Activated CD4-positive, alpha-beta T cell treated with anti-CD3 and anti-CD28 coated beads for 48 hours (primary cell): Measurements from ENCODE around the gene CSMD2.

Experiments used
- DNase-seq: peaks from one replicate; pipeline ENCODE4 v3.0.0-alpha.2; 2020

CSMD2 gene

GRCh38 chr1:33792651-33793050, 372.4 kb downstream of the CSMD2 start:
- DNase-seq: no peak

- no peak for DNase-seq
Measured at GRCh38 chr1:33792216-33792615, 372.8 kb downstream of the CSMD2 start.

- no peak for DNase-seq
Measured at GRCh38 chr1:33791251-33791650, 373.8 kb downstream of the CSMD2 start.

GRCh38 chr1:33790577-33790976, 374.5 kb downstream of the CSMD2 start:
- no peak for DNase-seq

- DNase-seq: no peak
Measured at GRCh38 chr1:33784876-33785275, 380.2 kb downstream of the CSMD2 start.

GRCh38 chr1:33782776-33783175, 382.3 kb downstream of the CSMD2 start:
- no peak for DNase-seq

GRCh38 chr1:33781652-33782051, 383.4 kb downstream of the CSMD2 start:
- no peak for DNase-seq

- DNase-seq: no peak
Measured at GRCh38 chr1:33777337-33777736, 387.7 kb downstream of the CSMD2 start.

GRCh38 chr1:33768821-33769220, 396.2 kb downstream of the CSMD2 start:
- no peak for DNase-seq

GRCh38 chr1:33768106-33768505, 396.9 kb downstream of the CSMD2 start:
- DNase-seq: no peak

- no peak for DNase-seq
Measured at GRCh38 chr1:33764149-33764548, 400.9 kb downstream of the CSMD2 start.

GRCh38 chr1:33763406-33763805, 401.6 kb downstream of the CSMD2 start:
- no peak for DNase-seq

- no peak for DNase-seq
Measured at GRCh38 chr1:33762962-33763361, 402.1 kb downstream of the CSMD2 start.

GRCh38 chr1:33762109-33762830, 402.8 kb downstream of the CSMD2 start:
- no peak for DNase-seq

GRCh38 chr1:33758698-33759097, 406.3 kb downstream of the CSMD2 start:
- DNase-seq: no peak

- no peak for DNase-seq
Measured at GRCh38 chr1:33753087-33753856, 411.8 kb downstream of the CSMD2 start.

GRCh38 chr1:33745942-33746341, 419.1 kb downstream of the CSMD2 start:
- DNase-seq: no peak

- no peak for DNase-seq
Measured at GRCh38 chr1:33743221-33743998, 421.6 kb downstream of the CSMD2 start.

GRCh38 chr1:33742663-33743062, 422.4 kb downstream of the CSMD2 start:
- no peak for DNase-seq

GRCh38 chr1:33741749-33742148, 423.3 kb downstream of the CSMD2 start:
- no peak for DNase-seq

- DNase-seq: no peak
Measured at GRCh38 chr1:33740040-33740744, 424.8 kb downstream of the CSMD2 start.

- DNase-seq: no peak
Measured at GRCh38 chr1:33738976-33739375, 426.1 kb downstream of the CSMD2 start.

- DNase-seq: no peak
Measured at GRCh38 chr1:33738536-33738935, 426.5 kb downstream of the CSMD2 start.
